ENCODE data around the gene EIF4E2.

Gene EIF4E2

DNA sequence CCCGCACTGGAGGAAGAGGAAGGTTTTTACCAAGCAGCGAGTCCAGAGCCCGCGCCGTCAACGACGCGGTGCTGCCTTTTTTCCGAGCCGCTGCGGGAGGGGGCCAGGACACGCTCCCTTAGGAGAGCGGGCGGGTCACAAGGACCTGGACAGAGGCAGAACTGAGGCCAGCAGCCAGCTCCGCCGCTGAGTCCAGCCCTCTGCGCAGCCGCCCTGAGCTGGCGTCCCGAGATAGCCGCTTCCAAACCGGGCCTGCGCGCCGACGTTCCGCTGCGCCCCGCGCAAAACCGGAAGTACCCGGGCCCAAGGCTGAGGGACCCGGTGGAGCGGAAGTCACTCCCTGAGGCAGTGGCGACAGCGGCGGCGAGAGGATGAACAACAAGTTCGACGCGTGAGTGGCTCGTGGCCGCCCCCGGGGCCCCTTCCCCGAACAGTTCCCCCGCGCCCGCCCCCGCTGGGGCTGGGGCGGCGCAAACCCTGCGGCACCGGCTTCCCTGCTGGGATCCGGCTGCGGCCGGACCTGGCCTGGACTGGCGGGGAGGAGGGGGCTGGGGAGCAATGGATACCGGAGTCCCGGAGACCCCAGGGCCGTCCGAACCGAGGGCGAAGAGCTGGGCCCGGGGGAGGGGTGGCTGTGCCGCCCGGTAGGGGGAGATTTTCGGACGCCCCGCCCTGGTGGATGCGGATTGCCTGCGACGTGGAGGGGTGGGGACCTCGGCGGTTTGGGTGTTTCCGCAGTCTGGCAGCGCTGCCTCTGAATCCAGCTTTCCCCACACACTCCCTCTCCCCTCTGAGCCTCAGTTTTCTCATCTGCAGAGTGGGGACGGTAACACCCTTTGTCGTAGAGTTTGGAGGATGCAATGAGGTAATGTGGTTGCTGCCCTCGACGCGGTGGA is at the start of gene EIF4E2, which contains the start of gene TIGD1:
EIF4E2 (plus strand) TSS at position 336 of the 896 bp plus-strand sequence; CDS start at position 372, 36 bp downstream.
TIGD1 (minus strand) TSS at position 204 of the 896 bp plus-strand sequence. CDS start 675 bp downstream, outside the sequence.
- Histone ChIP-seq H3K27ac (peak within 1 kb of the TSS; percentile 96), H3K79me2 (ENCODE audit: insufficient read depth, low read depth) (peaks cover 72% of the 10 kb centered on the region), H3K36me3 (ENCODE audit: insufficient read depth) (no peaks in the 10 kb centered on the region), H2AFZ (ENCODE audit: low read depth) (peak within 1 kb of the TSS; percentile 72), H3K4me3 (IDR thresholded peaks at IDR 0.05; ENCODE audit: insufficient read depth, low read depth, low read length) (peak within 1 kb of the TSS; percentile 67), H3K4me2 (peak within 1 kb of the TSS; percentile 97), H4K20me1 (ENCODE audit: insufficient read depth) (no peaks in the 10 kb centered on the region; the same call in 1 of the 2 replicates), H3K4me1 (ENCODE audit: low read depth, poor library complexity, severe bottlenecking) (no peaks in the 10 kb centered on the region), H3K27me3 (ENCODE audit: insufficient read depth, low read depth) (no peaks in the 10 kb centered on the region), H3K9ac (peak within 1 kb of the TSS; percentile 96)
- TF ChIP-seq CTCF (conservative IDR thresholded peaks at IDR 0.05; ENCODE audit: low read depth, low read length), result no peak

- Histone ChIP-seq H3K27me3 (ENCODE audit: insufficient read depth, low read depth) (peaks cover 24% of the 10 kb centered on the region), H3K4me2 (no peak overlapping the region), H3K79me2 (ENCODE audit: insufficient read depth, low read depth) (no peaks in the 10 kb centered on the region), H3K4me1 (ENCODE audit: low read depth, poor library complexity, severe bottlenecking) (no peaks in the 10 kb centered on the region), H3K36me3 (ENCODE audit: insufficient read depth) (no peaks in the 10 kb centered on the region), H3K4me3 (IDR thresholded peaks at IDR 0.05; ENCODE audit: insufficient read depth, low read depth, low read length) (no peak overlapping the region), H4K20me1 (ENCODE audit: insufficient read depth) (no peaks in the 10 kb centered on the region), H3K9ac (no peak overlapping the region), H2AFZ (ENCODE audit: low read depth) (no peak overlapping the region), H3K27ac (no peak overlapping the region)
- no peak for TF ChIP-seq CTCF (conservative IDR thresholded peaks at IDR 0.05; ENCODE audit: low read depth, low read length)
Observed at GRCh38 chr2:232501331-232501771, 49.1 kb upstream of the EIF4E2 start.

DNA sequence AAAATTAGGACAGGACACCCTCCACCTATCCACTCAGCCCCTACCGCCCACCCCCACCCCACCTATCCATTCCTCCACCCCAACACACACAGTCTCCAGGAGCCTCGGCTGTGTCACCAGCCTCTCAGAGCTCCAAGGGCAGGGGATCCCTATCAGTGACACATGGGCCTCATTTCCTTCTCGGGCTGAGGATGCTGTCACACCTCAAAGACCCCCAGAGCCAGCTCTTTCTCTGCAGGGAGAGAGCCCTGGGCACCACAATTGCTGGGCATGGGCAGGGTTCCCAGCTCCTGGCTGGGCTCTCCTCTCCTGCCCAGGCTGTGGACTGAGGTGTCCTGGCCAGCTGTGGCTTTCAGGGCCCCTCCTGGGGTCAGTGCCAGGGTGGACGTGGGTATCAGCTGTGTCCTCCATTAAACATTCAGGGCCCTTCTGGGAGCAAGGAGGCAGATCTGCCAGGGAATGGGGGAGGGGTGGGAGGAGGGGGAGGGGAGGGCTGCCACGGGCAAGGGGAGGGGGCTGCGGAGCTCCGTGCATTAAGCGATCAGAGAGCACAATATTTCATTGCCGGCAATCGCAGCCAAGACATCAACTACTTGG is 48.6 kb upstream of the EIF4E2 start:
- H3K4me2 ChIP-seq, result no peak overlapping the region
- no peak overlapping the region for H2AFZ ChIP-seq (ENCODE audit: low read depth)
- H3K79me2 ChIP-seq (ENCODE audit: insufficient read depth, low read depth), result no peaks in the 10 kb centered on the region
- H4K20me1 ChIP-seq (ENCODE audit: insufficient read depth), result no peaks in the 10 kb centered on the region
- TF ChIP-seq CTCF (conservative IDR thresholded peaks at IDR 0.05; ENCODE audit: low read depth, low read length), result no peak
- H3K27ac ChIP-seq, result no peak overlapping the region
- H3K36me3 ChIP-seq (ENCODE audit: insufficient read depth), result no peaks in the 10 kb centered on the region
- H3K4me3 ChIP-seq (IDR thresholded peaks at IDR 0.05; ENCODE audit: insufficient read depth, low read depth, low read length), result no peak overlapping the region
- peaks cover 28% of the 10 kb centered on the region for H3K27me3 ChIP-seq (ENCODE audit: insufficient read depth, low read depth)
- H3K9ac ChIP-seq, result no peak overlapping the region
- no peaks in the 10 kb centered on the region for H3K4me1 ChIP-seq (ENCODE audit: low read depth, poor library complexity, severe bottlenecking)

GRCh38 chr2:232502511-232502910 is 48.0 kb upstream of the EIF4E2 start:
- Histone ChIP-seq H3K27ac (no peak overlapping the region), H2AFZ (ENCODE audit: low read depth) (no peak overlapping the region), H3K27me3 (ENCODE audit: insufficient read depth, low read depth) (peaks cover 31% of the 10 kb centered on the region), H4K20me1 (ENCODE audit: insufficient read depth) (no peaks in the 10 kb centered on the region), H3K4me2 (no peak overlapping the region), H3K9ac (no peak overlapping the region), H3K4me1 (ENCODE audit: low read depth, poor library complexity, severe bottlenecking) (no peaks in the 10 kb centered on the region), H3K4me3 (IDR thresholded peaks at IDR 0.05; ENCODE audit: insufficient read depth, low read depth, low read length) (no peak overlapping the region), H3K79me2 (ENCODE audit: insufficient read depth, low read depth) (no peaks in the 10 kb centered on the region), H3K36me3 (ENCODE audit: insufficient read depth) (no peaks in the 10 kb centered on the region)
- no peak for TF ChIP-seq CTCF (conservative IDR thresholded peaks at IDR 0.05; ENCODE audit: low read depth, low read length)

Data from KMS-11 (cell line).